Prostate gland (tissue), 2 donors: ENCODE measurements around the gene ZEB2.

Experiments used
- CTCF ChIP-seq, 4 experiments: fragments of 200-600 bp in 2 of 4; fragments of 450-650 bp in 2 of 4; sonication (generic) in 2 of 4; IDR thresholded peaks; 1 replicate in 3 of 4; 2 replicates in 1 of 4; pipeline ENCODE4 v1.5.1; 2016 to 2019; ENCODE audit warnings: antibody characterized with exemption in 4 of 4, mild to moderate bottlenecking in 2 of 4, moderate library complexity in 2 of 4
- POLR2A ChIP-seq: fragments of 450-650 bp; IDR thresholded peaks from one replicate; pipeline ENCODE4 v1.6.1; 2016; ENCODE audit warnings: antibody characterized with exemption, mild to moderate bottlenecking
- POLR2AphosphoS5 ChIP-seq: sonication (generic); formaldehyde crosslinking; IDR thresholded peaks from one replicate; pipeline ENCODE4 v1.6.1; 2017; ENCODE audit warnings: antibody characterized with exemption

- TF ChIP-seq CTCF (IDR thresholded peaks at IDR 0.05) (no peak), POLR2A (no peak), POLR2AphosphoS5 (no peak)
These were observed 39.6 kb downstream of the ZEB2 start for GRCh38 chr2:144480285-144480684.
